Adipose tissue (tissue), 3 donors: Measurements from ENCODE around the gene RBCK1. TPM values are rescaled to one million over a fixed set of nuclear protein-coding genes. Genes with fewer than 3 reads are reported as not detected.
"Not testable (repeated sequence)": the region's sequence is repeated elsewhere in the genome, so short reads cannot be mapped to it uniquely, and the experiment has no call there.

Source experiments
- H3K27ac ChIP-seq: one replicate; pipeline ENCODE4 v1.5.1; 2013; ENCODE audit warnings: low read depth, low read length
- WGBS, 3 donors: extraction: QIAGEN DNeasy Blood & Tissue Kit; methylation state at CpG; one replicate each; pipeline ENCODE4 v1.1.7; 2013; 5-methylcytosine and 5-hydroxymethylcytosine counted together
- polyA plus RNA-seq, 3 donors: library from polyadenylated mRNA; stranded (reverse); fragments of 200-250 nt; gene quantifications; one replicate each; pipeline ENCODE4 v1.2.3, GENCODE V29; 2013
- donor health status: healthy with polysubstance abuse.
- donor health status: Bipolar disorder and iron deficiency.
- donor health status: healthy.

The RBCK1 gene
- polyA plus RNA-seq, 3 donors: 58.7 to 81.0 (median 65.6) TPM

GRCh38 chr20:373171-373890, 34.8 kb upstream of the RBCK1 start:
- 41 to 77% (median 41%) methylated on average over 9 of the region's 9 CpGs for WGBS, 3 donors

GRCh38 chr20:375265-375889, 32.7 kb upstream of the RBCK1 start:
- no peak overlapping the region for H3K27ac ChIP-seq
- 82 to 90% (median 90%) methylated on average over 10 of the region's 10 CpGs for WGBS, 3 donors

More at GRCh38 chr20:373171-373890, 34.8 kb upstream of the RBCK1 start:
- H3K27ac ChIP-seq: no peak overlapping the region

DNA sequence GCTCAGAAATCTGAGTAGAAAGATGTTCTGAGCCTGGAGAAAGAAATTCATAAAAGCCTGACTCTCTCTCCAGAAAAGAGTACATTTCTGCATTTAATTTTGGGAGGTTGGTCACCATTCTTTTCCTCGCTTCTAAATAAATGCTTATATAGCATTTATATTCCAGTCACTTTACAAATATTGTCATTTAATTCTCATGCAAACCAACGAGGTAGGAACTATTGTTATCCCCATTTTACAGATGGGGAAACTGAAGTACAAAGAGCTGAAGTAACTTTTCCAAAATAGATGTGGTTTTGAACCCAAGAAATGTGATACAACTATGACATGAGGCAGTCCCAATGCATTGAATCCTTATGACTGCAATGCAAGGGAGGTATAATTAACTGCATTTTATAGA, 32.0 kb upstream of the RBCK1 start:
- 27 to 46% (median 29%) methylated on average over 2 of the region's 2 CpGs for WGBS, 3 donors
- no peak overlapping the region for H3K27ac ChIP-seq

GRCh38 chr20:376750-377149, 31.3 kb upstream of the RBCK1 start:
- no peak overlapping the region for H3K27ac ChIP-seq
- WGBS, 3 donors: 61 to 88% (median 80%) methylated on average over 2 of the region's 2 CpGs

DNA sequence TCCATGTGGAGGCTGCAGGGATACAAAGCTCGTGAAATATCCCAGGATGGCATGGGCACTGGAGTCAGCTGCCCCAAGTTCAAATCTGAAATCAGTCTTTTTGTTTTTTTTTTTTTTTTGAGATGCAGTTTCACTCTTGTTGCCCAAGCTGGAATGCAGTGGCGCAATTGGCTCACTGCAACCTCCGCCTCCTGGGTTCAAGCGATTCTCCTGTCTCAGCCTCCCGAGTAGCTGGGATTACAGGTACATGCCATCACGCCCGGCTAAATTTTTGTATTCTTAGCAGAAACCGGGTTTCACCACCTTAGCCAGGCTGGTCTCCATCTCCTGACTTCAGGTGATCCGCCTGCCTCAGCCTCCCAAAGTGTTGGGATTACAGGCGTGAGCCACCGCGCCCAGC, 30.5 kb upstream of the RBCK1 start:
- not testable (repeated sequence) for H3K27ac ChIP-seq
- WGBS, 3 donors: 87 to 96% (median 92%) methylated on average over 12 of the region's 12 CpGs

DNA sequence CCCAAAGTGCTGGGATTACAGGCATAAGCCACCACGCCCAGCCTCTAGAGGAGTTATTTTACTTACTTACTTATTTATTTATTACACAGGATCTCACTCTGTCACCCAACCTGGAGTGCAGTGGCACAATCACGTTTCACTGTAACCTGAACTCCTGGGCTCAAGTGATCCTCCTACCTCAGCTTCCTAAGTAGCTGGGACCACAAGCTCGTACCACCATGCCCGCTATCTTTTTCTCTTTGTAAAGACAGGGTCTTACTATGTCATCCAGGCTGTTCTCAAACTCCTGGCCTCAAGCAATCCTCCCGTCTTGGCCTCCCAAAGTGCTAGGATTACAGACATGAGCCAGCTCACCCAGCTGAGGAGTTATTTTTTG, 29.1 kb upstream of the RBCK1 start:
- 77 to 87% (median 86%) methylated on average over 5 of the region's 5 CpGs for WGBS, 3 donors
- H3K27ac ChIP-seq: no peak overlapping the region

DNA sequence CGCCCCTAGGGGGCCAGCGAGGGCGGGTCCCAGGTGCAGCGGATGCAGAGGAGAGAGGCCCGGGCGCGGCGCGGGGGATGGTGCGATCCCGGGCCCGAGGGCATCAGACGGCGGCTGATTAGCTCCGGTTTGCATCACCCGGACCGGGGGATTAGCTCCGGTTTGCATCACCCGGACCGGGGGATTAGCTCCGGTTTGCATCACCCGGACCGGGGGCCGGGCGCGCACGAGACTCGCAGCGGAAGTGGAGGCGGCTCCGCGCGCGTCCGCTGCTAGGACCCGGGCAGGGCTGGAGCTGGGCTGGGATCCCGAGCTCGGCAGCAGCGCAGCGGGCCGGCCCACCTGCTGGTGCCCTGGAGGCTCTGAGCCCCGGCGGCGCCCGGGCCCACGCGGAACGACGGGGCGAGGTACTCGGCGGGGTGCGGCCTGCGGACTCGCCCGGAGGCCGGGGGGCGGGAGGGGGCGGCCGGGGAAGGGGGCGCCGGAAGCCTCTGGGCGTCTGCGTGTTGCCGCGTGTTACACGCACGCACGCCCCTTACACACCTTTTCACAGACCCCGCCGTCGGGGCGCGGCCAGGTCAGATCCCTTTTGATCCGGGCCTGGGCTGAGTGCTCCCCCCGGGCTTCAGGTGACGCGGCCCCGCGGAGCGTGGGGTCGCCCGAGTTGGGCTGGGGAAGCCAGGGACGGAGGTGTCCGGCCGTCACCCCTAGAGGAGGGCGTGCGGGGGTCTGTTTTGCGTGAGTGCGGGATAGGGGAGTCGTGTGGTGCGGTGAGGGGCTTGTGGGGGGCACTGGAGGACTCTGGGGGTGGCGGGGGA, 27.1 kb upstream of the RBCK1 start:
- 1% methylated on average over 74 to 93 of the region's 93 CpGs for WGBS, 3 donors
- no peak overlapping the region for H3K27ac ChIP-seq

DNA sequence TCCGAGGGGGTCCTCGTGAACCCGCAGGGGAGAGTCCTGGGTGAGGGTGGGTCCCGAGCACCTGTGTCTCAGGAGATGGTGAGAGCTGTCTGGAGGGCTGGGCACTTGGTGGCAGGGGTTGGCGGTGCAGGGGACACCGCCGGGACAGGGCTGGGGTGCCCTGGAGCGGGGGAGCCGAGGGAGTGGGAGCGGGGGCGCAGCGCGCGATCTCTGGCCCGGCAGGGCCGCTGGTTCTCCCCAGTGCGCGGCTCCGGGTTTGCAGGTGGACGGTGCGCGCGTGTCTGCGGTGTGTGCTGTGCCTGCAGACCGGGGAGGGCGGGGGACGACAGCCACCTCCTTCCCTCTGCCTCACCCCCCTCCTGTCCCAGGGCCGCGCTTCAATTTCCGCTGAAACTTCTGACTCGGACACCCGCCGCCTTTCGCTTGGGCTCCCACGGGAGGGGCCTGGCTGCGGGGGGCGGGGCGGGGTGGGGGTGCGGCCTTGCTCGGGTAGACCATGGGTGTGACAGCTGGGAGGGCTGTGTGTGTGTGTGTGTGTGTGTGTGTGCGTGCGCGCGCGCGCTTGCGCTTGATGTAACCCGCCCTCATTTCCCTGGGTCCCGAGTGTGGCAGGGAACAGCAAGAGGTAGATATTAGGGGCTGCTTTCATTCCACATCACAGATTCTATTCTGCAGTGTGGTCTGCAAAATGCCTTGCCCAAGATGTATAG, 26.4 kb upstream of the RBCK1 start:
- 1 to 2% (median 1%) methylated on average over 34 to 49 of the region's 49 CpGs for WGBS, 3 donors
- H3K27ac ChIP-seq: no peak overlapping the region

- no peak overlapping the region for H3K27ac ChIP-seq
- WGBS, 3 donors: 61 to 70% (median 69%) methylated on average over 8 of the region's 8 CpGs
These were observed 25.6 kb upstream of the RBCK1 start for GRCh38 chr20:382291-383115.

DNA sequence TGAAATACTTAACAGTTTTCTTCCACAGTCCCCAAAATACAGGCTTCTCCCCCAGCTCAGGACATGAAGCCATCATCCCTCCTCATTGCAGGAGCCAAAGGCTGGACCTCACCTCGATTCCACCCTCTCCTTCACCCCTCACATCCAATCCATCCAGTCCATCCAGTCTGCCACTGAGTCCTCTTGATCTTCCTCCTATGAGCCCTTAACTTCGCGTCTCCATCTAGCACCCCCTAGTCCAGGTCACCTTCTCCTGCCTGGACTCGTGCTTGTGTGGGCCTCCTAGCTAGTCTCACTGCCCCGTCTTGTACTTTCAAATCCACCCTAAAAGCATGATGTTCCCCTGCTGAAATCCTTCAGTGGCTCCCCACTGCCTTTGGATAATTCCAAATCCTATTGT, 24.2 kb upstream of the RBCK1 start:
- no peak overlapping the region for H3K27ac ChIP-seq
- WGBS, 3 donors: 73 to 92% (median 83%) methylated on average over 5 of the region's 5 CpGs

DNA sequence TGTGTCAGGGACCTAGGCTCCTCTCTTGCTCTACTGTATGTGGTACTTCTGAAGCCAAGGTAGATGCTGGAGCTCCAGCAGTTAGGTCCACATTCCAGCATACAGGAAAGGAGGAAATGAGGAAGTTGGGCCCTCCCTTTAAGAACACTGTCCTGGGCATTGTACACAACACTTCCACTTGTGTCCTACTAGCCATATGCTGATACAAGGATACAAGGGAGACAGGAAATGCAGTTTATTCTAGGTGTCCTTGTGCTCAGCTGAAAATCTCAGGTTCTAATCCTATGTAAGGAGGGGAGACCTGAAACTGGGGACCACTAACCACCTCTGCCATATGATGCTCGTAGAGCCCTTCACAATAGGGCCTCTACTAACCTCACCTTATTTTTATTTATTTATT, 23.4 kb upstream of the RBCK1 start:
- H3K27ac ChIP-seq: no peak overlapping the region
- 92 to 100% (median 95%) methylated on average over 1 of the region's 1 CpG for WGBS, 3 donors

DNA sequence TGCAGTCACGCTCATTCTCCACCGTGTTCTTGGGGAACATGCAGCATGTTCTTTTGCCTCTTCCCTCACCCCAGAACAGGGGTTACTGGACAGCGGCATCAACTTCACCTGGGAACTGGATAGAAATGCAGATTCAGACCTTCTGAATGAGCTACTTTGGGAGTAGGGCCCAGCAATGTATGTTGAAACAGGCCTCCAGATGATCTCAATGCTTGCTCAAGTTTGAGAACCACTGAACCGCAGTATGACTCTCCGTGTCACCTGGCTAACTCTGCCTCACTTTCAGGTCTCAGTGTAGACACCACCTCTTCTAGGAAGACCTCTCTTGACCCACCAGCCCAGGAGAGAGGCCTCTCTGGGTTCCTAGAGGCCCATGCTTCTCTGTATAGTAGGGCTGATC, 22.7 kb upstream of the RBCK1 start:
- 91 to 97% (median 96%) methylated on average over 5 of the region's 5 CpGs for WGBS, 3 donors
- H3K27ac ChIP-seq: no peak overlapping the region

- 95 to 97% (median 95%) methylated on average over 8 of the region's 8 CpGs for WGBS, 3 donors
These were observed 21.5 kb upstream of the RBCK1 start for GRCh38 chr20:386634-387033.

DNA sequence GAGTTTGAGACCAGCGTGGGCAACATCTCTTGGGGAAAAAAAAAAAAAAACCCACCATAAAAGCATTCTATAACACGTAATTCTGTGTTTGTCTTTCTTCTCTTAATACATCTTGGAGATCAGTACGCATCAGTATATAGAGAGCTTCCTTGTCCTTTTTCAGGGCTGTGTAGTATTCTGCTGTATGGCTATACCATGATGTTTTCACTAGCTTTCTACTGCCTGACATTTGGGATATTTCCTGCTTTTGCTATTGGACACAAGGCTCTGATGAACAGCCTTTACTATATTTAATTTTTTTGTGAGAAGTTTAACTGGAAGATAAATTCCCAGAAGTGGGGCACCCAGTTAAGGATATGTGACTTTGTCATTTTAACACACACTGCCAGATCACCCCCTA, 20.6 kb upstream of the RBCK1 start:
- H3K27ac ChIP-seq: no peak overlapping the region
- 95 to 98% (median 97%) methylated on average over 3 of the region's 3 CpGs for WGBS, 3 donors

More at GRCh38 chr20:386634-387033, 21.5 kb upstream of the RBCK1 start:
- H3K27ac ChIP-seq: not testable (repeated sequence)

GRCh38 chr20:388034-388994, 19.8 kb upstream of the RBCK1 start:
- WGBS, 3 donors: 87 to 92% (median 90%) methylated on average over 21 of the region's 21 CpGs
- no peak overlapping the region for H3K27ac ChIP-seq

GRCh38 chr20:389220-389619, 18.9 kb upstream of the RBCK1 start:
- H3K27ac ChIP-seq: no peak overlapping the region
- WGBS, 3 donors: 75 to 89% (median 87%) methylated on average over 6 of the region's 6 CpGs
